GM21381 (cell line): ENCODE results near the gene CUEDC2.
A peak's percentile ranks its signal among the peaks of the same experiment; 100 is the strongest.

Experiments used
- ATAC-seq: cut with Tn5 transposase; IDR thresholded peaks from one replicate; pipeline ENCODE4 v1.9.1; 2021; ENCODE audit warnings: mild to moderate bottlenecking, moderate library complexity; ENCODE audit not compliant: unreplicated experiment

Gene CUEDC2

DNA sequence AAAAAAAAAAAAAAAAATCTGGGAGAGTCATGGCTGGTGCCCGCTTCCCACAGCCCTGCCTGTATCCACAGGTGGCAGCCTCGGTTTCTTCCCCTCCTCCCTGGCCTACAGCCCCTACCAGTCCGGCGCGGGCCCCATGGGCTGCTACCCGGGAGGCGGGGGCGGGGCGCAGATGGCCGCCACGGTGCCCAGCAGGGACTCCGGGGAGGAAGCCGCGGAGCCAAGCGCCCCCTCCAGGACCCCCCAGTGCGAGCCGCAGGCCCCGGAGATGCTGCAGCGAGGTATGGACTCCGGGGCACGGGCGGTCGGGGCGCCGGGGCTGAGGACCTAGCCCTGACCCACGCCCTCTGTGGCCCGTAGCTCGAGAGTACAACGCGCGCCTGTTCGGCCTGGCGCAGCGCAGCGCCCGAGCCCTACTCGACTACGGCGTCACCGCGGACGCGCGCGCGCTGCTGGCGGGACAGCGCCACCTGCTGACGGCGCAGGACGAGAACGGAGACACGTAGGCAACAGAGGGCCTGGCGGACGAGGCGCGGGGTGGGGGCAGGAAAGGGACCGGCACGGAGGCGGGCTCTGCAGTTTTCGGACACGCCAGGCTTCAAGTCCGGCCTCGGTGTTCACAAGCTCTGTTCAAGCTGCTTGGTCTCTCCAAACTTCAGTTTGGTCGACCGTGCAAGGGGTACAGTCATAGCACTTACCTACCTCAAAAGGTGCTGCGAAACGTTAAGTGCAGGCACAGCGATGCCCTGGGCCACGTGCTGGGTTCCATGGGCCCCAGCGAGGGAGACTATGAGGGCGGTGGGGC is 33.0 kb downstream of the CUEDC2 start:
- peak; percentile 44 for ATAC-seq

DNA sequence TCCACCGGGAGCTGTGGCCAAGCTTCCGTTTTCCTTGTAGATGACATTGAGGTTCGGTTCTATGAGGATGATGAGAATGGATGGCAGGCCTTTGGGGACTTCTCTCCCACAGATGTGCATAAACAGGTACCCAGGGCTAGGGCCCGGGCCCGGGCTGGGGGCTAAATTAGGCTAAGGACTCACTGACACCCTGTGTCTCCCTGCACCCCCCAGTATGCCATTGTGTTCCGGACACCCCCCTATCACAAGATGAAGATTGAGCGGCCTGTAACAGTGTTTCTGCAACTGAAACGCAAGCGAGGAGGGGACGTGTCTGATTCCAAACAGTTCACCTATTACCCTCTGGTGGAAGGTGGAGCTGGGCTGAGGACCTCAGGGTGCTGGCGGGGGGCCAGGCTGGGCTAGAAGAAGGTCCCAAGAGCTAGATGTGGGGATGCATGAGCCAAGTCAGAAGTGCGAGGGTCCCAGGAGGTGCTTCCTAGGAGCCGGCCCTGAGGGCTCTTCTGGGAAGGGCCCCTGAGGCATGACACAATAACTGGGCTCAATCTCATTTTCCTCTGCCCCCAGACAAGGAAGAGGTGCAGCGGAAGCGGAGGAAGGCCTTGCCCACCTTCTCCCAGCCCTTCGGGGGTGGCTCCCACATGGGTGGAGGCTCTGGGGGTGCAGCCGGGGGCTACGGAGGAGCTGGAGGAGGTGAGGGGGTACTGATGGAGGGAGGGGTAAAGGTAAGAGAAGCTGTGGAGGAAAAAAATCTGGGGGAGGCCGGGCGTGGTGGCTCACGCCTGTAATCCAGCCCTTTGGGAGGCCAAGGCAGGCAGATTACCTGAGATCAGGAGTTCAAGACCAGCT is 34.0 kb downstream of the CUEDC2 start:
- ATAC-seq, result no peak

DNA sequence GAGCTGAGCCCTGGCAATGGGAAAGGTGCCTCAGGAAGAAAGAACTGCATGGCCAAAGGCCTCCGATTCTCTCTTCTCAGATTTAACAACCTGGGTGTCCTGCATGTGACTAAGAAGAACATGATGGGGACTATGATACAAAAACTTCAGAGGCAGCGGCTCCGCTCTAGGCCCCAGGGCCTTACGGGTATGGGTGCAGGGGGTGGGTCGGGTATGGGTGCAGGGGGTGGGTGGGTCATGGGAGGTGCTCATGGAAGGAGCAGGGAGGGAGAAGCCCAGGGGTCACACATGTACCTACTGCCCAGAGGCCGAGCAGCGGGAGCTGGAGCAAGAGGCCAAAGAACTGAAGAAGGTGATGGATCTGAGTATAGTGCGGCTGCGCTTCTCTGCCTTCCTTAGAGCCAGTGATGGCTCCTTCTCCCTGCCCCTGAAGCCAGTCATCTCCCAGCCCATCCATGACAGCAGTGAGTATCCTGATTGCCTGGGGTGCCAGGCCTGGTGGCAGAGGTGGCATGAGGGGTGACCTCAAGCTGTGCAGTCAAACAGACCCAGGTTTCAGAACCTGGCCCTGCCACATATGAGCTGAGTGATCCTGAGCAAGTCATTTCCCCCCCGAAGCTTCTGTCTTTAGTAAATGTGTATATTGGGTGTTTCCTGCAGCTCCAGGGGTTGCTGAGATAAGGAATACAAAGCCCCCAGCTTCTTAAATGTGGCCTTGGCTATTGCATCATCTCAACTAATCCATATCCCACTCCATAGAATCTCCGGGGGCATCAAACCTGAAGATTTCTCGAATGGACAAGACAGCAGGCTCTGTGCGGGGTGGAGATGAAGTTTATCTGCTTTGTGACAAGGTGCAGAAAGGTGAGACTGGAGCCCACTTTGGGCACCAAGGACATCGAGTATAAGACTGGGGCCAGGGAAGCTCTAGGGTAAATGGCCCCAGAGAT is 34.9 kb downstream of the CUEDC2 start:
- no peak for ATAC-seq

DNA sequence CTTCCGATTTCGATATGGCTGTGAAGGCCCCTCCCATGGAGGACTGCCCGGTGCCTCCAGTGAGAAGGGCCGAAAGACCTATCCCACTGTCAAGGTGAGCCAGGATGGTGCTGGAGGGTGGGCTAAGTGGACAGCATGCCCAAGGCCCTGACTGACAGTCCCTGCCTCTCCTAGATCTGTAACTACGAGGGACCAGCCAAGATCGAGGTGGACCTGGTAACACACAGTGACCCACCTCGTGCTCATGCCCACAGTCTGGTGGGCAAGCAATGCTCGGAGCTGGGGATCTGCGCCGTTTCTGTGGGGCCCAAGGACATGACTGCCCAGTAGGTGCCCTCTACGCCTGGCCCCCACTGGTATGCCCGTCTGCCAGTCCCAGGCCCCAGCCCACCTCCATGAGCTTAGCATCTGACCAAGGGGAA is 35.6 kb downstream of the CUEDC2 start:
- ATAC-seq, result no peak

DNA sequence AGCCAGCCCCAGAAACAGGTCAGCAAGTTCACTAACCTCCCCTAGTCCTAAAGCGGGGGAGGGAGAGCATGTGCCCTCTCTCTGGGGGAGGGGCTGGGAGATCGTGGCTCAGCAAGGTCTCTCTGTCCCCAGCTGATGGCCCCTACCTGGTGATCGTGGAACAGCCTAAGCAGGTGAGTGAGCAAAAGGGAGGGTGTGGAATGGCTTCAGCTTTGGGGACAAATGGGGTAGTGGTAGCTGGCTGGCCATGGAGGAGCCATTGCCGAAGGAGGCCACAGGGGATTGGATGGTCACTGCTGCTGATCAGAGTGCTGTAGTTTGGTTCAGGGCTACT is 36.1 kb downstream of the CUEDC2 start:
- ATAC-seq, result no peak

DNA sequence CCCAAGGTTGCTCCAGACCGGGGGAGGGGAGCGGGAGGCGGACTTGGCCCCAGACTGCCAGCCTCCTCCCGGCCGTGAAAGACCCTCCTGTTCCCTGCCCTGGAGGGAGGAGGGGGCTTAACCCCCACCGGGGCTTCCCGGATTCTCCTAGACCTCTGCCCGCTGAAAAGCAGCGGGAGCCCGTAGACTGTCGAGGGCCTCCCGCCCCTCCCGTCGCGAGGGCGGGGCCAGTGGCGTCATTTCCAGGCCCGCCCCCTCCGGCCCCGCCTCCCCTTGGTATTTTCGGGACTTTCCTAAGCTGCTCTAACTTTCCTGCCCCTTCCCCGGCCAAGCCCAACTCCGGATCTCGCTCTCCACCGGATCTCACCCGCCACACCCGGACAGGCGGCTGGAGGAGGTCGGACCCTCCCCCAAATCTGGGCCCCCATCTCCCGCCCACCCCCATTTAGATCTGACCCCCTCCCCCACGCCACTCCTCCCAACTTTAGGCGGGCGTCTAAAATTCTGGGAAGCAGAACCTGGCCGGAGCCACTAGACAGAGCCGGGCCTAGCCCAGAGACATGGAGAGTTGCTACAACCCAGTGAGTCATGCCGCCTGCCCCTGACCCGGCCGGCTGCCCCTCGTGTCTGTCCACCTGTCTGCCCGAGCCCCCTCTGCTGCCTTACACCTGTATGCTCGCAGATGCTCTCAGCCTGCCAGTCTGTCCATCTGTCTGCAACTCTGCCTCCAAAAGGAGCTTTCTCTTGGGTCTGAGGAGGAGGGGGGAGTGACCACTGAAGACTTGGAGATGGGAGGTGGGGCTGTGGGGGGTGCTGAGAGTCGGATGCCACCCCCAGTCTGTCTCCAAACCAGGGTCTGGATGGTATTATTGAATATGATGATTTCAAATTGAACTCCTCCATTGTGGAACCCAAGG is 36.7 kb downstream of the CUEDC2 start, which contains the start of gene NFKB2:
Gene NFKB2, plus strand, starts transcription at position 306 of the 917 bp plus-strand sequence. Its CDS starts 255 bp downstream, at position 561.
- ATAC-seq, result peak; percentile 30

DNA sequence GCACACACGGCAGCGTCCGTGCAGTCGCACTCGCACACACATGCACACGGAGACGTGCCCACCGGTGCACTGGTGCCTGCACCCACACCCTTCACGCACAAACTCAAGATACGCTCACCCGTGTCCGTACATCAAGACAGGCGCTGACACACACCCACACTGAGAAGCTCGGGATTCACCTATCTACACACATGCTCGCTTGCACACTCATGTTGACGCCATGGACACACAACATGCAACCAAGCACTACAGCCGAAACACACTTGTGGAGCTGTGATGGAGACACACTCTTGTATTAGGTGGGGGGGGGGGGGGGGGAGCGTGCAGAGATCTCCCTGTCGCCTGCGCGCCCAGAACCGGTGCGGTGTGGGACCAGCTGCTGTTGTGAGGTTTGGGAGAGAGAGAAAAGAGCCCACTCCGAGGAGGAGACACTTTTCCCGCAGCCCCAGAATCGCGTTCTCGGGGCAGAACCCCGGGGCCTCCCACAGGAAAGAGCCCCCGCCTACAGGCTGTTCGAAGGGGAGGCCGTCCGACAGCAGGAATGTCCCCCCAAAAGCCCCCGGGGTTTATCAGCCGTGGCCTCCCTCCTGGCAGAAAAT is 37.5 kb downstream of the CUEDC2 start:
- no peak for ATAC-seq

DNA sequence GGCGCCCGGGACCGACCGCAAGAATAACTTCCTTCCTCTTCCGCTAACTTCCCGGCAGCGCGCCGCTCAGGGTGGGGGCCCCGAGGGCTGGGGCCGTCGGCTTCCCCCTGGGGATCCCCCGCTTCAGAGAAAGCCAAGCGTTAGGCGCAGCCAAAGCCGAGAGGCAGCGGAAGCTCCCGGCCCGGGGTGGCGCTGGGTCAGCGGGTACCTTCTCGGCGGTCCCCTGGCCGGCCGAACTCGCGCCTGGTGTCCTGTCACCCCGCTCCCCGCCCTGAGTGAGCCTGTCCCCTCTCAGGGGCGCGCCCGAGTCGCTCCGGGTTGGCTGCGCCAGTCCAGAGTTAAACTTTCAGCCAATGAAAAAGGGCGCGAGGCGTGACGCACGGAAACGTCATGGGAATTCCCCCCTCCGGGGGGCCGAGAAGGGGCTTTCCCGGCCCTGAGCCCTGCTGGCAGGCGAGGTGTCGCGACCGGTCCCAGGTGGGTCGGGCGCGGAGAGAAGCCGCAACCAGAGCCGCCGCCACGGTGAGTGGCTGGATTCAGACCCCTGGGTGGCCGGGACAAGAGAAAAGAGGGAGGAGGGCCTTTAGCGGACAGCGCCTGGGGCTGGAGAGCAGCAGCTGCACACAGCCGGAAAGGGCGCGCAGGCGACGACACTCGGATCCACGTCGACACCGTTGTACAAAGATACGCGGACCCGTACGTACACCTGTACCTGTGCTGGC is 38.1 kb downstream of the CUEDC2 start:
- ATAC-seq, result peak; percentile 78

DNA sequence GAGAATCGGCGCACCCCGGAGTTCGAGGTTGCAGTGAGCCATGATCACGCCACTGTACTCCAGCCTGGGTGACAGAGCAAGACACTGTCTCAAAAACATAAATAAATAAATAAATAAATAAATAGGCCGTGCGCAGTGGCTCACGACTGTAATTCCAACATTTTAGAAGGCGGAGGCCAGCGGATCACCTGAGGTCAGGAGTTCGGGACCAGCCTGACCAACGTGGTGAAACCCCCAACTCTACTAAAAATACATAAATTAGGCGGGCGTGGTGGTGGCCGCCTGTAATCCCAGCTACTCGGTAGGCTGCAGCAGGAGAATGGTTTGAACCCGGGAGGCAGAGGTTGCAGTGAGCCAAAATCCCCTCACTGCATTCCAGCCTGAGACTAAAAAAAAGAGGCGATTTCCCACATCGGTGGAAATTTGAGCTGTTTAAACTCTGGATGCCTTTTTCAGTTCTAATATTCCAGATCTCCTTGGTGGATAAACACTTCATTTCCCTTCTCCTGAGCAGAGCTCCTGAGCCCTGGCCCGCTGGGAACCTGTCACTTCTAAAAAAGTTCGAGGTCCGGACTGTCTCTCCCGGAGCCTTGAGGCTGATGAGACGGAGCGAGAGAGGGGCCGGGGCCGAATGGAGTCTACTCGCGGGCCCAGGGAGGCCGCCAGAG is 38.8 kb downstream of the CUEDC2 start:
- no peak for ATAC-seq

DNA sequence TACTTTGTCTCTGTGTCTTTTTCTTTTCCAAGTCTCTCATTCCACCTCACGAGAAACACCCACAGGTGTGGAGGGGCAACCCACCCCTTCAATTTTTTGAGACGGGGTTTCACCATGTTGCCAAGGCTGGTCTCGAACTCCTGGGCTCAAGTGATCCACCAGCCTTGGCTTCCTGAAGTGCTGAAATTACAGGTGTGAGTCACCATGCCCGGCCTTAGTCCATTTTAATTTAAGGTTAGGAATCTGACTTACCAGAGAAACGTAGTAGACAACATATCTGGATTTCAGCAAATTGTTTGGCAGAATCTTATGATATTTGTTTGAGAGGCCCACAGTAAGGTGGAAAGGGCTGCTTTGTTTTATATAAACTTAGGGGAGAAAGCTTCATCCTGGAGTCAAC is 40.1 kb downstream of the CUEDC2 start:
- no peak for ATAC-seq

DNA sequence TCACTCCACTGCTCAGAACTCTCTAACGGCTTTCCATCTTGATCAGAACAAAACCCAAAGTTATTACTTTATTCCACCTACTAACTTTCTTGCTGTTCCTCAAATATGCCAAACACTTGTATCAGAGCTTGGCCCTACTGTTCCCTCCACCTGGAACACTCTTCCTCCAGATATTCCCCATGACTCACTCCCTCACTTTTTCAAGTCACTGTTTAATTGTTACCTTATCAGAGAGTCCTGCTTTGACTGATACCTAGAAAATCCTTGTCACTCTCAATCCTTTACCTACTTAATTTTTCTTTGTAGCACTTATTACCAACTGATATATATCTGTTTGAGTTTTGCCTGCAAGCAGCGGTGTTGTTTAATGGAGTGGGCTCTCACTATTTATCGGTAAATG is 42.5 kb downstream of the CUEDC2 start:
- ATAC-seq, result no peak

DNA sequence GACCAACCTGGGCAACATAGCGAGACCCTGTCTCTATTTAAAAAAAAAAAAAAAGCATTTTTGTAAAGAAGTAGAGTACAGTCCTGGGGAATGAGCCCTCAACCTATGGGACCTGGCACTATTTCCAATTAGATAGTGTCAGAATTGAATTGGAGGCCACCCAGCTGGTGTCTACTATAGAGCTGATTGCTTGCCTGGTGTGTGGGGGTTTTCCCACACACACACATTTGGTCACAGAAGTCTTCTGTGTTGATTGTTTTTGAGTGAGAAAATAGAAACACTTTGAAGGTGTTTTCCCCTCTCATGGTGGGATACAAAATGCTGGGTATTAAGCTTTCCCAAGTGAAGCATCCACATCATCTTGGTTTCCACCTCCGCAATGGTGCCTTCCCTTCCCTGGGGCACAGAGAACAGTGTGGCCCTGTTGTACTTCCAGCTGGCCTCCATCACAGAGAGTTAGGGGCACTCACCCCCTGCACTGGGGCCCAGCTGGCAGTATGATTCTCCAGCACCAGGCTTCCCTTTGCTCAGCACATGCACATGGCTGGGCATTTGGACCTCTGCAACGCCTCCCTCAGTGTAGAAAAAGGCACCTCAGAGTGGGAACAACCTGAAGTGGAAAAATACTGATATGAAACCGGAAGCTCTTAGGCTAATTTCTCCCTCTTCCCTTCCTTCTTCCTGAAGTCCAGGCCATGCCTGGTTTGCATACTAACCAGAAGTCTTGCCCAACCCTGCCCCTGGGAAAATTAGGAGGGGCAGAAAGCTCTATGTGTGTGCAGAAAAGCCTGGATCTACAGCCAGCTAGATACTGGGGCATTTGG is 47.6 kb downstream of the CUEDC2 start:
- ATAC-seq, result no peak

DNA sequence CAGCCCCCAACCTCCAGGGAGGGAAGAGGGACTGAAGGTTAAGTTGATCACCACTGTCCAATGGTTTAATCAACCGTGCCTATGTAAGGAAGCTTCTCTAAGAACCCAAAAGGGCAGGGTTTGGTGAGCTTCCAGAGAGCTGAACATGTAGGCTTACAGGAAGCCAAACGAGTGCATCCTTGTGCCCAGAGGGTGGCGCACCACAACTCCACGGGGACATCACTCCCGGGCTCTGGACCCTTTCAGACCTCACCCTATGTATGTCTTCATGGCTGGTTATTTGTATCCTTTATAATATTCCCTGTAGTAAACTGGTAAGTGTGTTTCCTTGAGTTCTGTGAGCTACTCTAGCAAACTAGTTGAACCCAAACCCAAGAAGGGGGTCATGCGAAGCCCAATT is 48.3 kb downstream of the CUEDC2 start:
- no peak for ATAC-seq

DNA sequence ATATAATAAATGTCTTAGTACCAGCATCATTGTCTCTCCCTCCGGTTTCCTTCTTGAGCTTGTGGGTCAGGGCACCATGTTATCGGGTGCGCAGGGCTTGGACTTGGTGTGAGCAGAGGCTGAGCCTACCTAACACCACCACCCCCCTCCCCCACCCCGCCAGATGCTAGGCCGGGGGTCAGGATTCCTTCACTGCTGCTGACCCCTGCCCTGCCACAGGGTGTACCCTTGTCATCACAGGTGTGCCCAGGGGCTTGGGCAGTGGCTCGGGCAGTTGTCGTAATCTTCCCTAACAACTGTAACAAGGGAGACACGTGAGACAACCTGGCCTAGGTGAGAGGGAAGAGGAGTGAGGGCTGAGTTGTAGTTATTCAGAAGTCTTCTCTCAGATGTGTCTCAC is 49.5 kb downstream of the CUEDC2 start:
- ATAC-seq, result no peak

DNA sequence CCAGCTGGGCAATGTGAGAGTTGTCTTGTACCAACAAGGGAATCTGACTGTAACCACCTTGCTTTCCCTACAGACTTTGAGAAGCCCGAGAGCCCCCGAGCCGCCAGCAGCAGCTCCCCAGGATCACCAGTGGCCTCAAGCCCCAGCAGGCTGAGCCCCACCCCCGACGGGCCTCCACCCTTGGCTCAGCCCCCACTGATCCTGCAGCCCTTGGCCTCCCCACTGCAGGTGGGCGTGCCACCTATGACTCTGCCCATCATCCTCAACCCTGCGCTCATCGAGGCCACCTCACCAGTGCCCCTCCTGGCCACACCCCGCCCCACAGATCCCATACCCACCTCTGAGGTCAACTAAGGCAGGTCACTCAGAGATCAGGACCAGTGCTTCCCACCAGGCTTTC is 50.4 kb downstream of the CUEDC2 start:
- ATAC-seq, result no peak

DNA sequence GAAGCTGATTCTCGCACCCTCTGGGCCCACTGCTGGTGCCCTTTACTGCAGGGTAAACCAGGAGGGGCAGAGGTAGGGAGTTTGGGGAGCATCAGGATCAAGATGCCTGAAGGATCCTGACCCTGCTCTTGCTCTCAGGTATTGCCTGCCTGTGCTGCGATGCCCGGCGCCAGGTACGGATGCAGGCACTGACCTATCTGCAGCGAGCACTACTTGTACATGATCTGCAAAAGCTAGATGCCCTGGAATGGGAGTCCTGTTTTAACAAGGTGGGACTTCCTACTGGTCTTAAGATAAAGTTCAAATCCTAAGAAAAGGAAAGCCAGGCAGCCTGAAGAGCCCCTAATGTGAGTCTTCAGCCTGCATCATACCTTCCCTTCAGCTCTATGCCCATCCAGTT is 53.0 kb downstream of the CUEDC2 start:
- ATAC-seq, result no peak

DNA sequence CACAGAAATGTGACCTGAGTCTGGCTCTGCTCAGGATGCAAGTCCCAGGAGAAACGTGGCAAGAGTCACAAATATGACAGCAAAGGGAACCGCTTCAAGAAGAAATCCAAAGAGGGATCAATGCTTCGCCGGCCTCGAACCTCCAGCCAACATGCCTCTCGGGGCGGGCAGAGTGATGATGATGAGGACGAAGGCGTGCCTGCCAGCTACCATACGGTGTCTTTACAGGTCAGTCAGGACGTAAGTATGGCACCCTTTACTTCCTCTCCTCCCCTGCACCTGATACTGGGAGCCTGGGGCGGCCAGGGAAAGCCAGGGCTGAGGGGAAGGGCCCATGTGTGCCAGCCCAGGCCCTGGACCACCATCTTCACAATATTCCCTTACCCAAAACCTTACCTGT is 55.5 kb downstream of the CUEDC2 start:
- ATAC-seq, result no peak

DNA sequence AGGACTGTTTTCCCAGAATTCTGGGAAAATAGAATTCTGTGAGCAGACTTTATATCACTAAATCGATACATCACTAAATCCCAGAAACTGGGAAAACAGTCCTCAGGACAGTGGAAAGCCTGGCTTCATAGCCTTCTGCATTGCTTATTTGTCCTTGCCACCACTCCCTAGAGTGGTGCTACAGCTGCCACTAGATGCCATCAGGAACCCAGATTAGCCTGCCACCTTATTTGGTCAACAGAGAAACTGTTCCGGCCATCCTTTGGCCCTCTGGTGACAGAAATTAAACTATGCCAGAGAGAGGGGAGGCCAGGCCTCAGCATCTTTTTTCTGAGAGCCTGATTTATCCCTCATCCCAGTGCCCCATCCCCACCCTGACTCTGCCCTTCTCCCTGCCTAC is 56.5 kb downstream of the CUEDC2 start:
- no peak for ATAC-seq
